GM23338 (cell line): Measurements from ENCODE around the gene RAB3IL1. TPM values are rescaled to one million over a fixed set of nuclear protein-coding genes. Genes with fewer than 3 reads are reported as not detected.

Experiments used
- ATAC-seq: fragments of 200-7000 bp; cut with Tn5 transposase; 3 replicates; pipeline ENCODE4 v1.9.1; 2020
- DNase-seq: peaks from one replicate; pipeline ENCODE4 v3.0.0-alpha.2; 2015; ENCODE audit warnings: low spot score
- H2AFZ ChIP-seq: fragments of 200-600 bp; sonication (generic); 2 replicates; pipeline ENCODE4 v1.8.0; 2016; ENCODE audit warnings: antibody characterized with exemption, mild to moderate bottlenecking, moderate library complexity
- H3F3A ChIP-seq: fragments of 200-600 bp; sonication (generic); replicated peaks from 2 replicates; pipeline ENCODE4 v1.8.0; 2017; ENCODE audit warnings: antibody characterized with exemption, mixed run types, low read depth
- H3K27ac ChIP-seq: fragments of 200-600 bp; sonication (generic); 2 replicates; pipeline ENCODE4 v1.6.1; 2016; ENCODE audit warnings: low read depth
- H3K27me3 ChIP-seq: fragments of 200-600 bp; sonication (generic); 2 replicates; pipeline ENCODE4 v1.8.0; 2016; ENCODE audit warnings: mild to moderate bottlenecking, mixed run types, moderate library complexity; ENCODE audit not compliant: insufficient read depth
- H3K36me3 ChIP-seq: fragments of 200-600 bp; sonication (generic); 2 replicates; pipeline ENCODE4 v1.8.0; 2016; ENCODE audit warnings: mild to moderate bottlenecking; ENCODE audit not compliant: insufficient read depth
- H3K4me1 ChIP-seq: fragments of 200-600 bp; sonication (generic); 2 replicates; pipeline ENCODE4 v1.8.0; 2016; ENCODE audit warnings: mild to moderate bottlenecking, moderate library complexity; ENCODE audit not compliant: insufficient read depth
- H3K4me2 ChIP-seq: fragments of 200-600 bp; sonication (generic); 2 replicates; pipeline ENCODE4 v1.7.1; 2017; ENCODE audit warnings: mixed run types
- H3K4me3 ChIP-seq: fragments of 200-600 bp; sonication (generic); 2 replicates; pipeline ENCODE4 v1.6.1; 2016; ENCODE audit warnings: mixed run types
- H3K79me2 ChIP-seq: fragments of 200-600 bp; sonication (generic); replicated peaks from 2 replicates; pipeline ENCODE4 v1.8.0; 2017; ENCODE audit warnings: mild to moderate bottlenecking; ENCODE audit not compliant: insufficient read depth
- H3K9me2 ChIP-seq: fragments of 200-600 bp; sonication (generic); 2 replicates; pipeline ENCODE4 v1.8.0; 2017; ENCODE audit not compliant: insufficient read depth
- H4K20me1 ChIP-seq: fragments of 200-600 bp; sonication (generic); replicated peaks from 2 replicates; pipeline ENCODE4 v1.8.0; 2017; ENCODE audit warnings: mild to moderate bottlenecking; ENCODE audit not compliant: insufficient read depth
- H3K27ac Mint-ChIP-seq: 2 replicates; pipeline ENCODE4 v1.8.0; 2020; ENCODE audit warnings: inconsistent platforms, mild to moderate bottlenecking, moderate library complexity, mixed read lengths
- H3K27me3 Mint-ChIP-seq: 3 replicates; pipeline ENCODE4 v1.8.0; 2022; ENCODE audit warnings: low read depth, mild to moderate bottlenecking, moderate library complexity, mixed read lengths, inconsistent platforms; ENCODE audit not compliant: insufficient read depth, poor library complexity
- H3K36me3 Mint-ChIP-seq: 3 replicates; pipeline ENCODE4 v1.8.0; 2021; ENCODE audit warnings: low read depth, mild to moderate bottlenecking, inconsistent platforms, moderate library complexity, mixed read lengths
- H3K4me1 Mint-ChIP-seq: 3 replicates; pipeline ENCODE4 v1.8.0; 2020; ENCODE audit warnings: mild to moderate bottlenecking, inconsistent platforms, mixed read lengths
- H3K4me3 Mint-ChIP-seq: 3 replicates; pipeline ENCODE4 v1.8.0; 2021; ENCODE audit warnings: moderate library complexity, mild to moderate bottlenecking, inconsistent platforms, mixed read lengths
- H3K9me3 Mint-ChIP-seq: 3 replicates; pipeline ENCODE4 v1.8.0; 2020; ENCODE audit warnings: moderate library complexity, mild to moderate bottlenecking, inconsistent platforms, mixed read lengths
- CREB1 ChIP-seq: fragments of 250-450 bp; sonication (Bioruptor Pico); IDR thresholded peaks from 2 replicates; pipeline ENCODE4 v1.5.0; 2020; ENCODE audit warnings: low read depth, mild to moderate bottlenecking, moderate library complexity
- CTCF ChIP-seq, 2 experiments: fragments of 200-600 bp in 1 of 2; sonication (generic) in 1 of 2; conservative IDR thresholded peaks; 2 replicates each; pipeline versions ENCODE4 v1.5.1 to v1.6.1; 2016 to 2017; ENCODE audit warnings: antibody characterized with exemption in 2 of 2, low read depth in 2 of 2, mild to moderate bottlenecking in 2 of 2, moderate library complexity in 1 of 2
- EZH2 ChIP-seq: fragments of 200-600 bp; sonication (generic); IDR thresholded peaks from one replicate; pipeline ENCODE4 v1.8.0; 2017; ENCODE audit warnings: antibody characterized with exemption, mild to moderate bottlenecking, low read depth; ENCODE audit not compliant: unreplicated experiment
- NANOG ChIP-seq: IDR thresholded peaks from 2 replicates; pipeline ENCODE4 v1.6.1; 2016; ENCODE audit warnings: antibody characterized with exemption, borderline replicate concordance
- POLR2AphosphoS5 ChIP-seq: IDR thresholded peaks from 2 replicates; pipeline ENCODE4 v1.6.1; 2016; ENCODE audit warnings: antibody characterized with exemption, low read depth
- STAT1 ChIP-seq: IDR thresholded peaks from one replicate; pipeline ENCODE4 v1.6.1; 2016; ENCODE audit warnings: antibody characterized with exemption; ENCODE audit not compliant: unreplicated experiment
- ZNF114 ChIP-seq: fragments of 250-450 bp; sonication (Bioruptor Pico); IDR thresholded peaks from 2 replicates; pipeline ENCODE4 v1.5.0; 2020; ENCODE audit warnings: mild to moderate bottlenecking, moderate library complexity
- ZNF331 ChIP-seq: fragments of 250-450 bp; sonication (Bioruptor Pico); IDR thresholded peaks from 2 replicates; pipeline ENCODE4 v1.5.0; 2020; ENCODE audit warnings: low read depth, mild to moderate bottlenecking, moderate library complexity
- ZNF462 ChIP-seq: fragments of 250-450 bp; sonication (Bioruptor Pico); IDR thresholded peaks from 2 replicates; pipeline ENCODE4 v1.5.0; 2020; ENCODE audit warnings: mild to moderate bottlenecking, moderate library complexity
- polyA plus RNA-seq: library from polyadenylated mRNA; unstranded; fragments of >200 nt; fragmentation: Nextera tagmentation; extraction: Ambion mirVana; gene quantifications from 2 replicates; pipeline ENCODE4 v1.2.1, GENCODE V29; 2016
- total RNA-seq: library from RNA; depleted of rRNA; stranded (reverse); fragments of >200 nt; shearing (Covaris generic); gene quantifications from 2 replicates; pipeline ENCODE4 v1.2.3, GENCODE V29; 2014

RAB3IL1 gene
- total and polyA plus RNA-seq, 2 experiments from 2014 or later, result 2.7 to 3.4 TPM

GRCh38 chr11:61918251-61918937 lies 1.0 kb upstream of the RAB3IL1 start:
- no peaks in the 10 kb centered on the region for H3K79me2 ChIP-seq
- H3K27me3 ChIP-seq, result peaks cover 23% of the 10 kb centered on the region
- peak overlapping the region; percentile 77 for H3K4me3 Mint-ChIP-seq
- no peak for DNase-seq
- H3K9me3 Mint-ChIP-seq, result no peaks in the 10 kb centered on the region; the same call in 2 of the 3 replicates
- H3K36me3 Mint-ChIP-seq, result no peaks in the 10 kb centered on the region; the same call in 2 of the 3 replicates
- no peaks in the 10 kb centered on the region for H3K36me3 ChIP-seq
- peaks cover 34% of the 10 kb centered on the region for H3K27me3 Mint-ChIP-seq
- peak overlapping the region; percentile 86 for H3K4me2 ChIP-seq
- peaks cover 14% of the 10 kb centered on the region for H3K4me1 ChIP-seq
- no peak overlapping the region for H2AFZ ChIP-seq
- H3K27ac Mint-ChIP-seq, result no peak overlapping the region
- H3F3A ChIP-seq, result peaks cover 4% of the 10 kb centered on the region; the same call in 1 of the 2 replicates
- no peak overlapping the region for H3K27ac ChIP-seq
- ATAC-seq, result no peak
- H4K20me1 ChIP-seq, result no peaks in the 10 kb centered on the region
- TF ChIP-seq STAT1 (no peak), POLR2AphosphoS5 (no peak), EZH2 (no peak), ZNF114 (CRISPR knock-in tag) (no peak), CTCF (conservative IDR thresholded peaks at IDR 0.05; ENCODE audit: low read depth in 2 of 2) (no peak), ZNF331 (CRISPR knock-in tag) (no peak)
- peak overlapping the region; percentile 61; the same call in 1 of the 2 replicates for H3K4me3 ChIP-seq
- H3K4me1 Mint-ChIP-seq, result peaks cover 20% of the 10 kb centered on the region
- H3K9me2 ChIP-seq, result no peaks in the 10 kb centered on the region

GRCh38 chr11:61916737-61917333 lies 531 bp downstream of the RAB3IL1 start:
- peak overlapping the region; percentile 86 for H3K4me2 ChIP-seq
- TF ChIP-seq NANOG (no peak), CTCF (conservative IDR thresholded peaks at IDR 0.05; ENCODE audit: low read depth in 2 of 2) (no peak), ZNF331 (CRISPR knock-in tag) (no peak), EZH2 (no peak), ZNF462 (CRISPR knock-in tag) (no peak), STAT1 (no peak), CREB1 (CRISPR knock-in tag) (no peak), ZNF114 (CRISPR knock-in tag) (no peak)

More at GRCh38 chr11:61916737-61917333, 531 bp downstream of the RAB3IL1 start:
- Histone ChIP-seq H3K4me1 (peaks cover 5% of the 10 kb centered on the region), H3K27me3 (peaks cover 23% of the 10 kb centered on the region), H3K9me2 (no peaks in the 10 kb centered on the region), H4K20me1 (no peaks in the 10 kb centered on the region), H3K4me3 (peak overlapping the region; percentile 61), H2AFZ (no peak overlapping the region), H3K79me2 (no peaks in the 10 kb centered on the region), H3K27ac (no peak overlapping the region), H3F3A (no peaks in the 10 kb centered on the region), H3K36me3 (no peaks in the 10 kb centered on the region)
- DNase-seq (no peak), ATAC-seq (peak; percentile 8)
- Mint-ChIP-seq H3K27ac (no peak overlapping the region), H3K9me3 (no peaks in the 10 kb centered on the region; the same call in 2 of the 3 replicates), H3K36me3 (no peaks in the 10 kb centered on the region; the same call in 2 of the 3 replicates), H3K4me1 (peaks cover 9% of the 10 kb centered on the region; the same call in 1 of the 3 replicates), H3K27me3 (peaks cover 37% of the 10 kb centered on the region), H3K4me3 (peak overlapping the region; percentile 72)
